Inflammatory macrophage treated with lipopolysaccharide for 4 hours (primary cell): ENCODE results near the gene CRYBB3.
"Not testable (repeated sequence)": the region's sequence is repeated elsewhere in the genome, so short reads cannot be mapped to it uniquely, and the experiment has no call there.

Experiments used
- DNase-seq: peaks from one replicate; pipeline ENCODE4 v3.0.0-alpha.2; 2020

CRYBB3 gene

GRCh38 chr22:25176175-25176574 lies 23.5 kb upstream of the CRYBB3 start:
- DNase-seq: no peak

- no peak for DNase-seq
These were observed 22.9 kb upstream of the CRYBB3 start for GRCh38 chr22:25176799-25177198.

DNA sequence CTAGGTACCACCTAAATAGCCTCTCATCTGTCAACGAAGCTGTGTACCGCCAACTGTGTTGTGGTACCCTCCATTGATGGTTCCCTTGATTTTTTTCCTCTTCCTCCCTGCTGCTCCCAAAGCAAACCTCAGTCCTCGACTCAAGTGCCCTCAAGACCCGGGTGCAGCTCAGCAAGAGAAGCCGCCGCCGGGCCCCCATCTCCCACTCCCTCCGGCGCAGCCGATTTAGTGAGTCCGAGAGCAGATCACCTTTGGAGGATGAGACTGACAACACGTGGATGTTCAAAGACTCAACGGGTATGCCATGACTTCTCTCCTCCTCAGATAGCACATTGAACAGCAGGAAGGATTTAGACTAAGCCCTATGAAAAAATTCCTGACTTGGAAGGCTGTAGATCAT lies 22.4 kb upstream of the CRYBB3 start:
- DNase-seq: no peak

DNA sequence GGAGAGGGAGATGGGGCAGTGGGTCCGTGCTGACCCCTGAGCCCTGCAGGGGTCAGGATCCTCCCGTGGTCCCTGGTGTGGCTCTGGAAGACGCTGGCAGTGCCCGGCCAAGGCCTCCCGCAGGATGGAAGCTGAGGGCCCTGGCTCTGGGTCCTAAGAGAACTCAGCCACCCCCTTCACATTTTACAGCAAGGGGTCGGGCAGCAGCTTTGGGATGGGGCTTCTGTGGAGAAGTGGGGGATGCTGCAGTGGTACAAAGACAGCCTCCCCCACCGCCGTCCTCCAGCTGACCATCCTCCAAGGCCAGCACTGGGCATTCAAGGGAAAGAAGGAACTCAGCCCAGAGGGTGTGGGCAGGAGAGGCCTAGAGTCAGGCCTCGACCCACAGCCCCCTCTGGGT lies 21.8 kb upstream of the CRYBB3 start:
- DNase-seq: no peak

DNA sequence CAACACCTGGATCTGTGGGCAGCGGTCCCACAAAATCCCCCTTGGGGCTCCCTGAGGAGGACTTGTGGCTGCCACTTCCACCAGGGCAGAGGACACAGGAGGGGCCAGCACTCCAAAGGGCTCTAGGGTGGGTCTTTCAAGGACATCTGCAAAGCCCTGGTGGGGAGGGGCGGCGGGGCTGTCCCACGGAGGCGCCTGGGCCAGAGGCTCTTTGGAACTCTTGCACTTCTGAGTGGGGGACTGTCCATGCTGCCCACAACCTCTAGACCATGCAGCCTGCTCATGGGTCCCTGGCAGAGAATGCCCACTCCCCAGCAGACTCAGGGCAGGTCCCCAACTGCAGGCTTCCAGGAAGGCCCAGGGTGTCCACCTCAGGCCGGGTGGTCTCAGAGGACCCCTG lies 21.3 kb upstream of the CRYBB3 start:
- not testable (repeated sequence) for DNase-seq

DNA sequence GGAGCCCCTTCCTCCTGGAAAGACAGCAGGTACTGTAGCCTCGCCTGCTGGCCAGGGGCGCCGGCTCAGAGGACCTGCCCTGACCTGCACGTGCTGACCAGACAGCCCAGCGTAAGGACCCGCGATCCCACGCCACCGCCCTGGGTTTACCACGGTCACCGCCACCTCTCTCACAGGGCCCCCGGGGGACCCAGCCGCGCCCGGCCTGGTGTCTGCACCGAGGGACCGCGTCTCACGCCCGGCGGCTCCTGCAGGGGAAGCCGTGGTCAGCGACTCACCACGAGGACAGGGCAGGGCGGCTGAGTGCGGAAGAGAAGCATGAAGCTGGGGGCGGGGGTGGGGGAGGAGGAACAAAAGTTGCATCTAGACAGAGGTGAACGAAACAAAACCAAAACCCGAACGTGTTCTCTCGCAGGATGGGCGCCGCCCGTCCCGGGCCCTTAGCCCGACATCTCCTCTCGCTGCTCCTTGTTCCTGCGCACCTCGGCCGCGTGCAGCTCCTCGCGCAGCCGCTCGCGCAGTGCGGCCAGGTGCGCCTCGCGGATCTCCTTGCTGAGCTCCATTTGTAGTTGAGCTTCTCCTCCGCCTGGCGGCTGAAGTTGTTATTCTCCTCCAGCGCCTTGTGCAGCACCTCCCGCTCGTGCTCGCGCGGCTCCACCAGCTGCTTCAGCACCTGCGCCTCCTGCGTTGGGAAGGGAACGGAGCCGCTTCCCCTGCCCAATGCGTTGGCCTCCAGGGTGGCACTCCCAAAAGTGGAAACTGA lies 20.6 kb upstream of the CRYBB3 start:
- DNase-seq: not testable (repeated sequence)

- DNase-seq: peak; percentile 36
These were observed 17.2 kb upstream of the CRYBB3 start for GRCh38 chr22:25182131-25183110.

GRCh38 chr22:25183949-25184619 lies 15.6 kb upstream of the CRYBB3 start:
- DNase-seq: no peak

DNA sequence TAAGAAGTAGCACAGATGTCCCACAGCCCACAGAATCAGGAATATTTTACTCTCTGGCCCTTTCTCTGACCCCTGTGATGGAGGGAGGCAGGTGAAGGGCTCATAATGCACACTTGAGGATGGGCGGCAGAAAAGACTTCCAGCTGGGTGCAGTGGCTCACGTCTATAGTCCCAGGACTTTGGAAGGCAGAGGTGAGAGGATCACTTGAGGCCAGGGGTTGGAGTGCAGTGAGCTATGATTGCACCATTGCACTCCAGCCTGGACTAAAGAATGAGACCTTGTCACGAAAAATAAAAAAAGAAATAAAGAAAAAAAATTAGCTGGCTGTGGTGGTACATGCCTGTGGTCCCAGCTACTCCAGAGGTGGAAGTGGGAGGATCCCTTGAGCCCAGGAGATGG lies 13.5 kb upstream of the CRYBB3 start:
- DNase-seq: no peak

DNA sequence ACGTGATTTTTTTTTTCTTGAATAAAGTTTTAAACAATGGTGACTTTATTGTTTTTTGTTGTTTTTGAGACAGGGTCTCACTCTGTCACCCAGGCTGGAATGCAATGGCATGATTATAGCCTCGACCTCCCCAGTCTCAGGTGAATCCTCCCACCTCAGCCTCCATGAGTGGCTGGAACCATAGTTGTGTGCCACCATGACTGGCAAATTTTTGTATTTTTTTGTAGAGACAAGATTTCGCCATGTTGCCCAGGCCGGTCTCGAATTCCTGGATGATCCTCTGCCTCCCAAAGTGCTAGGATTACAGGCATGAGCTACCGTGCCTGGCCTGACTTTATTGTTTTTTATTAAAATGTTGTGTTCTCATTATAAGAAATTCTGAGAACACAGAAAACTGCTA lies 12.2 kb upstream of the CRYBB3 start:
- no peak for DNase-seq

DNA sequence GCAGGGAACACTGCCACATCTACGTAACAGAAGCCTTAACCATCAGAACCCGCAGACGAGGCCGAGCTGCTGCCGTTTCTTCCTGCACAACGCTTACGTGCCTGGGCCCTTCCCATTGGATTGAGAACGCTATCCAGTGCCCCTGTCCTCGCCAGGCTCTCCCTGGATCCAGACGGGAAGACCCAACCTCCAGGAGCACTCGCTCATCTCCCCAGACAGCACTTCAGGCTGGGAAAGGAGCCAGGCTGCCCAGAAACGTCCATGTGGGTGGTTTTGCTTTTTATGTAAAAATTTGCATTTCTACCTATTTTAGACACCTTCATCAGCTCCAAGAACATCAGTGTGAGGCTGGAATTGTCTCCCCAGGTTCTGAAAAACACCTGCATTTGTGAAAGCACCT lies 7.3 kb upstream of the CRYBB3 start:
- DNase-seq: no peak

DNA sequence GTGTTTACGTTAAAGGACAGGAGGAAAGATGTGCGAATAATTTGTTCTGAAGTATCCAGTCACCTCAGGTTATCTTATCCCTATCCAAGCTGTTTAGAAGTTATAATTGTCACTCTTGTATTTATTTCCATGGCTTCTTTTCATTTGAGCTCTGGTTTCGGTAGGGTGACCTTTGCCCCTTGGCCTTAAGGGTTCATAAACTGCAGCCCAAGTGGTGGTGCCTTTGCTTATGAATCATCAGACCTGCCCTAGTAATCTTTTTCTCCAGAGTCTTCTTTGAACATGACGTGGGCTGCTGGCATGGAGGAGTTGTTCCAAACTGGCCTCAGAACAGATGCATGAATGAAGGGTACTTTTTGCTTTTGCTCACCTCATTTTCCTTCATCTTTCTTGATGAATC lies 6.5 kb upstream of the CRYBB3 start:
- no peak for DNase-seq

DNA sequence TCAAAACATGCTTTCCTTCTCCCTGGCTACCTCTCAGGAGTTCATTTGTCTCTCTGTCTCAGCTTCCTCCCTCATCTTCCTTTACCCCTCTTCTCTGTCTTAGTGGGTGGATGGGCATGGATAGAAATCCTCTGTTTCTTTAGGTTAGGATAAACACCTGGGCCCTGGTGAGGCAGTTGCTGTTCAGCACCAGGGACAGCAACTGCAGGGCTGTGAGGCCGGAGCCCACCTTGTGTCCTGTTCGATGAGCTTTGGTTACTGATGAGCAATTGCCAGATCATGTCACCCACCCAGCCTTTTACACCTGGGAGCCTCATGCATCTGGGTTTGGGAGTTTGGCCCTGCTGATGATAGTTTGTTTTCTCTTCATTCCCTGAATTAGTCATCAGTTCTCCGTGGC lies 6.1 kb upstream of the CRYBB3 start:
- no peak for DNase-seq

DNA sequence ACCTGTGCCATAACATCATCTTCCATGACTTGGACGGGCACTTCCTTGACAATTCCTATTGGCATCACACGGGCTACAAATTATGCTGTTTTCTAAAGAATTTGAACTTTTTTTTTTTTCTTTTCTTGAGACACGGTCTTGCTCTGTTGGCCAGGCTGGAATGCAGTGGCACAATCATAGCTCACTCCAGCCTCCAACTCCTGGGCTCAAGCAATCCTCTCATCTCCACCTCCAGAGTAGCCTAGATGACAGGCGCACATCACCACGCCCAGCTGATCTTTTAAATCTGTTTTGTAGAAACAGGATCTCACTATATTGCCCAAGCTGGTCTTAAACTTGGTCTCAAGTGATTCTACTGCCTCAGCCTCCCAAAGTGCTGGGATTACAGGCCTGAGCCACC lies 3.3 kb upstream of the CRYBB3 start:
- no peak for DNase-seq

DNA sequence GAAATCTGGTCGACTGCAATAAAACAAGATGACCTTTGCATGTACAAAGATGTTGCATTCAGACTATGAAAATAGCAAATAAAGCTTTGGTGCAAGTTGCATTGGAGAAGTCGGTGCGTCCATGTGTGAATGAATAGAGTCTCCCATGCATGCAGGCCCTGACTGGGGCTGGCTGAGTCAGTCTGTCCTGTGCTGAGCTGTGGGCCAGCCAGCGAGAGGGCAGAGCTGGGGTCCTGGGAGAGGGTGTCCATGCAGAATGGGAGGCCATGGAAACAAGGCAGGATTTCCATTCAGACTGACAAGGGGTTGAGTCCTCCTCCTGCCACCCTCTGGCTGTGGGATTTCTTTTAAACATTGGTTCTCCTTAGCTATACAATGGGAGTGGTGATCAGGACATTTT lies 2.3 kb upstream of the CRYBB3 start:
- no peak for DNase-seq

DNA sequence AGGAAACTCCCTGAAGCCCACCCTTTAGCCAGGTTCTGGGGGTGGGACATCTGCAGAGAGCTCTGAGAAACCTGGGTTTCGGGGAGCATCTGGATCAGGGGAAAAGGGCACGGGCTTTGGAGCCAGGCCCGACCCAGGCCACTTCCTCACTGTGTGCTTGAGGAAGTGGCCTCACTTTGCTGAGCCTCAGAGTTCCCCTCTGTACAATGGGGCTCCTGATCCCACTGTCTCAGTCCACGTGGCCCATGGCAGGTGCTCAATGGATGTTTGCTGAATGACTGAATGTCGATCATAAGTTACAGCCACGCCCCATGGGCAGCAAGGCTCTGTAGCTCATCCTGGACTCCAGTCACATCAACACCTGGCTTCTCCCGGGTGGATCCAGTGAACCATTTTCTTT lies 1.3 kb downstream of the CRYBB3 start:
- DNase-seq: no peak

DNA sequence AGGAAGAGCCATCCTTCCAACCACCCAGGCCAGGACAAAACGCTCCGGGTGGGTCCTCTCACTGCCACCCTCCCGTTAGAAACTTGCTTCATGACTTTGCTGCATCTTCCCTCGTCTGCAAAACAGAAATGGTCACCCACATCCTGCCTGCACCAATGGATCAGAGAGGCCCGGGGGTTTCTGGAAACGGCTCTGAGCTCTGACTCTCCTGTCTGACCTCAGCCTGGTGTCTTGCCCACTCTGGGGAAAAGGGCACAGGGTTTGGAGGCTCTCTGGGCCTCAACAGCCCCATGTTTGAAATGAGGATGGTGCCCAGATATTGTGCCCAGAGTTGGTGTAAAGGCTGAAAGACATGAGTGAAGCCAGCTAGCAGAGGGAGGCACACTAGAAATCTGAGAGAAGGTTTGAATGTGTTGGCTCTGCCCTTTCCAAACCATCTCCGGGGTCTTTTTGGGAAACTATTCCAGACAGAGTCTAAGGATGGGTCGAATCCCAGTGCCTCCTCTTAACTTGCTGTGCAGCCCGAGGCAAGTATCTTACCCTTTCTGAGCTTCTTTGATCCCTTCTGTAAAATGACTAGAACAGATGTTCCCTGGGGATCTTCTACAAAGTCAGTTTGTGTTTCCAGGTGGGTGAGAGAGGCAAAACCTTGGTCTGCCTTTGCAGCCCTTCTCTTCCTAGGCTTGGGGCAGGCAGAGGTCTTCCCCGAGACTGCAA lies 2.1 kb downstream of the CRYBB3 start:
- no peak for DNase-seq

- peak; percentile 40 for DNase-seq
These were observed 2.7 kb downstream of the CRYBB3 start for GRCh38 chr22:25202290-25202921.

DNA sequence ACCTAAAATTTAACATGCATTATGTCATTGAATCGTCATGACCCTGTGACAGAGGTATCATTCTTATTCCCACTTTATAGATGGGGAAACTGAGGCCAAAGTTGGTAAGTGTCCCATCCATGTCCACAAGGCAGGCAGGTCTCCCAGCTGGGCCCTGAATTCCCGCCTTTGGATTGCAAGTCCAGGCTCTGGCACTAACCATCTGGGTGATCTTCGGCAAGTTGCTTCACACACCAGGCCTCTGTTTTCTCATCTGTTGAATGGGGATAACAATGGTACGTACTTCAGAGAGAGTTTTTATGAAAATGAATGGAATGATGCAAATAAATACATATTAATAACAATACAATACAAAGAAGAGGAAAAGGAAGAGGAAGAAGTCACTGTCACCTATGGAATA lies 3.4 kb downstream of the CRYBB3 start:
- DNase-seq: no peak

DNA sequence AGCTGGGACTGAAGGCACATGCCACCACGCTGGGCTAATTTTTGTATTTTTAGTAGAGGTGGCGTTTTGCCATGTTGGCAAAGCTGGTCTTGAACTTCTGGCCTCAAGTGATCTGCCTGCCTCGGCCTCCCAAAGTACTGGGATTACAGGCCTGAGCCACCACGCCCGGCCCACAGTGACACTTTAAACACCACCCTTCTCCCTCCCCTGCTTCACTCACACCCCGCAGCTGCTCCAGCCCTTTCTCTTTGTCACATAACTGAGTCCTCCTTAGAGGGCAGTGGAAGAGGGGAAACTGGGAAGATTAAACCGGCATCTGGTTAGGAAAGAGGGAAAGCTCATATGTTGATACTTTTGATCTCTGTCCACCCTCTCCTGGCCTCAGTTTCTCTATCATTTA lies 4.9 kb downstream of the CRYBB3 start:
- DNase-seq: not testable (repeated sequence)

GRCh38 chr22:25205847-25206246 lies 6.2 kb downstream of the CRYBB3 start:
- DNase-seq: no peak

GRCh38 chr22:25206998-25207397 lies 7.3 kb downstream of the CRYBB3 start:
- DNase-seq: no peak
